Stimulated activated CD8-positive, alpha-beta memory T cell treated with anti-CD3 and anti-CD28 coated beads, Interleukin-4, amount 100 ng/mL, for 4 hours (primary cell): Measurements from ENCODE around the gene PDE4C.

Experiments
- DNase-seq, 2 donors: peaks; one replicate each; pipeline ENCODE4 v3.0.0-alpha.2; 2020; ENCODE audit warnings: low read depth in 2 of 2, low spot score in 1 of 2

PDE4C gene

DNA sequence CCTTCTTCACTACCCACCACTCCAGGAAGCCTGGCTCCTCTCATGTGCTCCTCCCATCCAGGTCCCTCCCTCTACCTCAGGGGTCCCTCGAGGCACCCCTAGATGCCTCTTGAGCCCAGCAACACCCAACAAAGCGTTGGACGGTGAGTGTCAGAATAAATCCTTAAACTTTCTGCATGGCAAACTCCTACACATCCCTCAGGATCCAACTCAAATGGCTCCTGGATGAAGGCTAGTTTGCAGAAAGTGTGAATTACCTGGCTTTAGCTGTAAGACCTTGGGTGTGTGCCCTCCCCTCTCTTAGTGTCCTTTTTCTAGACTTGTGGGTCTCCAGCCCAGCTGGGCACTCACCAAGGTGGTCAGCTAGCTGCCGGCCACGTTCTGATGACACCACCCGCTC lies 27.9 kb downstream of the PDE4C start:
- DNase-seq = no peak

- no peak for DNase-seq
Measured at GRCh38 chr19:18197941-18198340, 28.3 kb downstream of the PDE4C start.

GRCh38 chr19:18197306-18197705 lies 28.9 kb downstream of the PDE4C start:
- no peak for DNase-seq

DNA sequence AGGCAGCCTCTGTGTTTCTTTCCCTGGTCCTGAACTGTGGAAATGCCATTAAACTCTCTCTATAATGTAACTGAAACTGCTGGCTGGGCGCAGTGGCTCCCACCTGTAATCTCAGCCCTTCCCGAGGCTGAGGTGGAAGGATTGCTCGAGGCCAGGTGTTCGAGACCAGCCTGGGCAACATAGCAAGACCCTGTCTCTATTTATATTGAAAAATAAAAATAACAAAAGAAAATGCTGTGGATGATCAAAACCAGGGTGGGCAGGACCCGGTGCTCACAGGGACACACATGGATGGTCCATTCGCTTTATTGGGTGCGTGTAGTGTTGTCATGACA lies 29.8 kb downstream of the PDE4C start:
- DNase-seq = no peak

DNA sequence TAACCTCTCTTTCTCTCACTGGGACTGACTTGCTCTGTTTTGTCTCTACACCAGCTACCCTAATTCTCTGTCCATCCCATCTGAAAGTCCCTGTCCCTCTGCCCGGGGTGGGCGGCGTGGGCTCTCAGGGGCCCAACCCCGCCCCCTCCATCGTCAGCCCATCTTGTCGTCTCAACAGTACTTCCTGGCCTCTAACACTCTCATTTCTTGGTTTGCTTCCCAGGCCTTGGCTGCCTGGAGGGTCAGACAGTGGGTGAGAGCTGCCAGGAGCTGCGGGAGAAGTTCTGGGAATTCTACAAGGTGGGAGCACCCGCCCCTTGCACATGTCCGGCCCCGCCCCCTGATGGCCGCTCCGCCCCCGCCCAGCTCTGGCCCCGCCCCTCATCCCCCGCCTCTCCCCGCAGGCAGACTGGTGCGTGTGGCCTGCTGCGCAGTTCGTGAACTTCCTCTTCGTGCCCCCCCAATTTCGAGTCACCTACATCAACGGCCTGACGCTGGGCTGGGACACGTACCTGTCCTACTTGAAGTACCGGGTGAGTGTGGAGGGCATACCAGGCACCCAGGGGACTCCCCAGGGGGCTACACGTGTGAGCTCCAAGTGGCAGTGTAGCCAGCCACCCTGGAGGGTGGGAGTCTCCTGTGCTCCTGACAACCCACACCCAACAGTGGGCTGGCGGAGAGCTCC lies 31.5 kb downstream of the PDE4C start:
- no peak for DNase-seq

DNA sequence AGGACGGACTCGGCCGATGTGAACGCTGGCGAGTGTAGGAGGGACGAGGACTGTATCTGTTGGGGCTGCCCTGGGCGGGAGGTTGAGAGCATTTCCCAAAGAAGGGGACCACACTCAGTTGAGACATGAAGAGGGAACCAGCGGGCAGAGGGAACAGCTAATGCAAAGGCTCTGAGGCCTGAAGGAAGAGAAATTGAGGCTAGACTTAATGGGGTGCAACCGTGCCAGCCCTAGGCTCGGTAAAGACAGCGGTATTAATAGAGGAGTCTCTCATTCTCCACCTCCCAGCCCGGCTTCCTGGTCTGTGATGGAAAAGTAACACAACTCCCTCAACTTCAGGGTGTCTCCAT lies 32.1 kb downstream of the PDE4C start:
- DNase-seq = no peak

- DNase-seq = no peak
Measured at GRCh38 chr19:18193388-18194180, 32.7 kb downstream of the PDE4C start.

GRCh38 chr19:18192673-18193387 lies 33.4 kb downstream of the PDE4C start, which contains the start of gene MPV17L2:
MPV17L2 (plus strand) TSS chr19:18193218; CDS start chr19:18193282, 64 bp downstream.
- DNase-seq = peak; percentile 93 to 97

DNA sequence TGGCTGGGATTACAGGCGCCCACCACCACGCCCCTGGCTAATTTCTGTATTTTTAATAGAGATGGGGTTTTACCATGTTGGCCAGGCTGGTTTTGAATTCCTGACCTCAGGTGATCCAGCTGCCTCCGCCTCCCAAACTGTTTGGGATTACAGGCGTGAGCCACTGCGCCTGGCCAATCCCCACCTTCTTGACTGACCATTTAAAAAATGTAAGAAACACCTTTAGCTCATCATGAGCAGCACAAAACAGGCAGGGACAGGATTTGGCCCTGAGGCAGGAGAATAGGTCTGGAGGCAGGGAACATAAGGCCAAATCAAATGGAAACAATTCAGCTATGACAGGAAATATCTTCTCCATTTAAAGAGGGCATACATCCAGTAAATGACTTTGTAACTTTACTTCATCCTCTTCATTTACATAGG lies 34.6 kb downstream of the PDE4C start:
- DNase-seq = no peak

DNA sequence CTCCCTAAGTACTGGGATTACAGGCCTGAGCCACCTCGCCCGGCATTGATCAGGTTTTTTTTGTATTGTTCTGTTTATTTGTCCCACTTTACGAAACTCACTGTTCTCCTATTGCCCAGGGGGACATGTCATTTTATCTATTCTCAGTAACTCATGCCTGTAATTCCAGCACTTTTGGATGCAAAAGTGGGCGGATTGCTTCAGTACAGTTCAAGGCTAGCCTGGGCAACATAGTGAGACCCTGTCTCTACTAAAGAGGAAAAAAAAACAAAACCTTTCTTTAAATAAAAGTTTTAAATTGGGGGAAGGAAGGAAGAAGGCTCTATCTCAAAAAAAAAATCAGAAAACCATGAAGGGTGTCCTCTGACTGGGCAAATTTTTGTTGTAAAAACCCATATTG lies 36.0 kb downstream of the PDE4C start:
- no peak for DNase-seq

- DNase-seq = no peak
Measured at GRCh38 chr19:18185538-18185937, 40.7 kb downstream of the PDE4C start.

DNA sequence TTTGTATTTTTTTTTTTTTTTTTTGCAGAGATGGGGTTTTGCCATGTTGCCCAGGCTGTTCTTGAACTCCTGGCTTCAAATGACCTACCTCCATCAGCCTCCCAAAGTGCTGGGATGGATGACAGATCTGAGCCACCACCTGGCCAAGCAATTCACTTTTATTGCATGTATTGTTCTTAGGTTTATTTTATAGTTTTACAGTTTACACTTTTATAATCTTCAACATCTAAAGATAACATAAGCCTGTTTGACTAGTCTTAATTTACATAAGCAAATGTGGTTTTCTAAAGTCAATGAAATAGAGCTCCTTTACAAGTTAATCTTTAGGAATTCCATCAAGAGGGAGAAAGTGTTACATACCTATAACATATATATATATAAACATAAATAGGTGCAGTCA lies 42.7 kb downstream of the PDE4C start:
- DNase-seq = no peak

GRCh38 chr19:18179957-18180356 lies 46.3 kb downstream of the PDE4C start:
- no peak for DNase-seq

- DNase-seq = no peak
Measured at GRCh38 chr19:18176367-18177310, 49.6 kb downstream of the PDE4C start.

GRCh38 chr19:18174983-18175382 lies 51.3 kb downstream of the PDE4C start:
- DNase-seq = no peak
